Lower leg skin (tissue), 4 donors: ENCODE measurements around the gene CRTC1. TPM values are rescaled to one million over a fixed set of nuclear protein-coding genes. Genes with fewer than 3 reads are reported as not detected.

Source experiments
- DNase-seq, 2 donors: peaks; one replicate each; pipeline ENCODE4 v3.0.0-alpha.2; 2019; ENCODE audit warnings: low spot score in 2 of 2
- H3K4me3 ChIP-seq: fragments of 200-600 bp; sonication (generic); 2 replicates; pipeline ENCODE4 v1.5.1; 2017; ENCODE audit warnings: mild to moderate bottlenecking, low read depth; ENCODE audit not compliant: poor library complexity, severe bottlenecking
- CTCF ChIP-seq, 3 donors: fragments of 450-650 bp; IDR thresholded peaks; one replicate each; pipeline ENCODE4 v1.5.1; 2016; ENCODE audit warnings: antibody characterized with exemption in 3 of 3, mild to moderate bottlenecking in 3 of 3, moderate library complexity in 2 of 3
- POLR2A ChIP-seq, 2 donors: fragments of 450-650 bp; IDR thresholded peaks; one replicate each; pipeline ENCODE4 v1.6.1; 2016 to 2017; ENCODE audit warnings: antibody characterized with exemption in 2 of 2, mild to moderate bottlenecking in 1 of 2, moderate library complexity in 1 of 2
- WGBS, 2 donors: methylation state at CpG; one replicate each; pipeline ENCODE4 v1.1.5; 2018; 5-methylcytosine and 5-hydroxymethylcytosine counted together
- intact Hi-C: fragments of 100-400 bp; cut with DNase I; formaldehyde crosslinking; loops from one replicate; pipeline ENCODE4 v1.15.0; 2023; ENCODE audit warnings: low total_unique reads
- total RNA-seq, 4 donors: library from RNA; depleted of rRNA; stranded (reverse); fragments of >200 nt; gene quantifications; one replicate each; pipeline ENCODE4 v1.1.0, GENCODE V29; 2016

Gene CRTC1
- total RNA-seq, 4 donors from 2014 or later = 2.1 to 5.5 (median 4.2) TPM

- DNase-seq = no peak
- TF ChIP-seq CTCF (IDR thresholded peaks at IDR 0.05) (no peak), POLR2A (IDR thresholded peaks at IDR 0.05) (no peak)
- no peak overlapping the region for H3K4me3 ChIP-seq
- intact Hi-C loops = no loop called here
- 65 to 74% methylated on average over 19 of the region's 19 CpGs for WGBS, 2 donors
Measured at GRCh38 chr19:18759304-18759994, 76.0 kb downstream of the CRTC1 start.

GRCh38 chr19:18759995-18760426 lies 76.5 kb downstream of the CRTC1 start:
- intact Hi-C loops = loop anchor here (10.0 kb wide), 1 partner anchor 165 kb away; no protein-coding TSS in a partner anchor
- H3K4me3 ChIP-seq = no peak overlapping the region
- 55 to 71% methylated on average over 11 to 22 of the region's 22 CpGs for WGBS, 2 donors
- no peak for DNase-seq
- TF ChIP-seq POLR2A (IDR thresholded peaks at IDR 0.05) (no peak), CTCF (IDR thresholded peaks at IDR 0.05) (no peak)

GRCh38 chr19:18760440-18761383 lies 77.2 kb downstream of the CRTC1 start:
- DNase-seq = no peak
- intact Hi-C loops = loop anchor here (10.0 kb wide), 1 partner anchor 166 kb away; no protein-coding TSS in a partner anchor
- no peak overlapping the region for H3K4me3 ChIP-seq
- no peak for TF ChIP-seq CTCF (IDR thresholded peaks at IDR 0.05)
- TF ChIP-seq POLR2A (IDR thresholded peaks at IDR 0.05) = no peak
- 77 to 79% methylated on average over 24 to 27 of the region's 27 CpGs for WGBS, 2 donors

- DNase-seq = no peak
- WGBS, 2 donors = 71 to 72% methylated on average over 16 of the region's 16 CpGs
- intact Hi-C loops = loop anchor here (10.0 kb wide), 1 partner anchor 167 kb away; no protein-coding TSS in a partner anchor
- H3K4me3 ChIP-seq = no peak overlapping the region
- TF ChIP-seq CTCF (IDR thresholded peaks at IDR 0.05) (no peak), POLR2A (IDR thresholded peaks at IDR 0.05) (no peak)
Measured at GRCh38 chr19:18761531-18762110, 78.1 kb downstream of the CRTC1 start.

DNA sequence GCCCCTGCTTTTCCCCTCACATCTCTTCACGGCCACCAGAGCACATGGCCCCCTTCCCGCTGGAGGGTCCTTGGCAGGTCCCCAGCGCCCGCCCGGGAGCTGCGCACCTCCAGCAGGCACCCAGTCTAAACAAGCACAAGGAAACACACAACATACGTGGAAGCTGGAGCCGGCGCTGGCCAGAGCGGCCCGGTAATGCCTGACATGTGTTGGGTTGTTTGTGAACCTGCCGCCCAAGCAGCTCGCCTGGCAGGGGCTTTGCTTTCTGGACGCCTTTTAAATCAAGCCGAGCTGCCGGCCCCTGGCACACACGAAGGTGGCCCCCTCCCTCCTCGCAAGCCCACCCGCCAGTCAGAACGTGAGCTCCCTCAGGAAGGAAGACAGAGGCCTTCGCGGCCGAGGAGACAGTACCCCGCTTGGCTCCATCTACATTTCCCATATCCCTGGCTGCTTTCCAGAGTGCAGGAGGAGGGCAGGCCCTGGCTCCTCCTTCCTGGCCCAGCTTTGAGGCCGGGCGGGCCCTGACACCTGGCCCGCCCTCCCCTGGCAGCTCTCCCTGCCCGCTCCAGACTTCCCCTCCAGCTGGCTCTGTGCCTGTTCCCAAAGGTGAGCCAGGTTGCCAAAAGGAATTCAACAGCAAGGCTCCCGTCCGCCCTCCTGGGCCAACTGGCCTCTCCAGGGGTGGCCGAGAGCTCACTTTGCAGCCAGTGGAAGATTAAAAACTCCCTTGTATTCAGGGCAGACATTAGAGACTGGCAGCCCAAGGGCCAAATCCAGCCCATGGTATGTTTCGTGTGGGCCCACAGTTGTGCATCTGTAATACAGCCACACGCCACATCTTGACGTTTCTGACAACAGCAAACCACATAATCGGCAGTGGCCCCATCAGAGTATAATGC lies 78.9 kb downstream of the CRTC1 start:
- DNase-seq = peak; percentile 76 to 91
- 37 to 50% methylated on average over 28 to 31 of the region's 35 CpGs for WGBS, 2 donors
- TF ChIP-seq CTCF (IDR thresholded peaks at IDR 0.05) (no peak), POLR2A (IDR thresholded peaks at IDR 0.05) (no peak)
- H3K4me3 ChIP-seq = no peak overlapping the region
- intact Hi-C loops = loop anchor here (10.0 kb wide), 1 partner anchor 168 kb away; no protein-coding TSS in a partner anchor
